Suprapubic skin (tissue), 4 donors: ENCODE results near the gene PHKG2. TPM values are rescaled to one million over a fixed set of nuclear protein-coding genes. Genes with fewer than 3 reads are reported as not detected.

Experiments
- DNase-seq, 2 donors: peaks; one replicate each; pipeline ENCODE4 v3.0.0-alpha.2; 2019; ENCODE audit warnings: low spot score in 2 of 2
- H3K27ac ChIP-seq: fragments of 200-600 bp; sonication (generic); one replicate; pipeline ENCODE4 v1.5.1; 2019
- H3K27me3 ChIP-seq: fragments of 200-600 bp; sonication (generic); one replicate; pipeline ENCODE4 v1.5.1; 2019
- H3K36me3 ChIP-seq: fragments of 200-600 bp; sonication (generic); one replicate; pipeline ENCODE4 v1.5.1; 2019
- H3K4me1 ChIP-seq: fragments of 200-600 bp; sonication (generic); one replicate; pipeline ENCODE4 v1.5.1; 2019
- H3K4me3 ChIP-seq: fragments of 200-600 bp; sonication (generic); one replicate; pipeline ENCODE4 v1.5.1; 2019; ENCODE audit warnings: mild to moderate bottlenecking
- H3K9me3 ChIP-seq: fragments of 200-600 bp; sonication (generic); one replicate; pipeline ENCODE4 v1.5.1; 2019
- CTCF ChIP-seq, 2 donors: fragments of 200-600 bp in 1 of 2; fragments of 450-650 bp in 1 of 2; sonication (generic) in 1 of 2; IDR thresholded peaks; one replicate each; pipeline ENCODE4 v1.5.1; 2016 to 2019; ENCODE audit warnings: antibody characterized with exemption in 2 of 2, mild to moderate bottlenecking in 1 of 2, moderate library complexity in 1 of 2
- EP300 ChIP-seq: sonication (generic); formaldehyde crosslinking; IDR thresholded peaks from one replicate; pipeline ENCODE4 v1.6.1; 2017; ENCODE audit warnings: antibody characterized with exemption
- POLR2A ChIP-seq, 2 donors: fragments of 450-650 bp; IDR thresholded peaks; one replicate each; pipeline ENCODE4 v1.6.1; 2017; ENCODE audit warnings: antibody characterized with exemption in 2 of 2, mild to moderate bottlenecking in 2 of 2, moderate library complexity in 2 of 2
- POLR2AphosphoS5 ChIP-seq, 3 donors: sonication (generic); formaldehyde crosslinking; IDR thresholded peaks; one replicate each; pipeline ENCODE4 v1.6.1; 2017; ENCODE audit warnings: antibody characterized with exemption in 3 of 3
- WGBS: methylation state at CpG from one replicate; pipeline ENCODE4 v1.1.5; 2018; 5-methylcytosine and 5-hydroxymethylcytosine counted together
- total RNA-seq, 4 donors: library from RNA; depleted of rRNA; stranded (reverse); fragments of >200 nt; gene quantifications; one replicate each; pipeline ENCODE4 v1.1.0, GENCODE V29; 2016

The PHKG2 gene
- total RNA-seq, 4 donors from 2014 or later: 24.8 to 54.9 (median 36.1) TPM

GRCh38 chr16:30723725-30724355 is 24.4 kb upstream of the PHKG2 start:
- H3K36me3 ChIP-seq: peaks cover 89% of the 10 kb centered on the region
- TF ChIP-seq EP300 (no peak), CTCF (IDR thresholded peaks at IDR 0.05) (no peak), POLR2AphosphoS5 (IDR thresholded peaks at IDR 0.05) (no peak), POLR2A (IDR thresholded peaks at IDR 0.05) (no peak)
- no peaks in the 10 kb centered on the region for H3K27me3 ChIP-seq
- no peaks in the 10 kb centered on the region for H3K9me3 ChIP-seq
- DNase-seq: no peak
- no peaks in the 10 kb centered on the region for H3K4me1 ChIP-seq
- WGBS: 91% methylated on average over 12 of the region's 12 CpGs
- H3K4me3 ChIP-seq: no peak overlapping the region
- no peak overlapping the region for H3K27ac ChIP-seq

GRCh38 chr16:30724641-30725417 is 23.4 kb upstream of the PHKG2 start:
- Histone ChIP-seq H3K4me3 (no peak overlapping the region), H3K9me3 (no peaks in the 10 kb centered on the region), H3K27ac (no peak overlapping the region), H3K36me3 (peaks cover 90% of the 10 kb centered on the region), H3K27me3 (no peaks in the 10 kb centered on the region), H3K4me1 (peaks cover 5% of the 10 kb centered on the region)
- TF ChIP-seq POLR2A (IDR thresholded peaks at IDR 0.05) (no peak), EP300 (no peak), POLR2AphosphoS5 (IDR thresholded peaks at IDR 0.05) (no peak), CTCF (IDR thresholded peaks at IDR 0.05) (no peak)
- no peak for DNase-seq
- WGBS: 84% methylated on average over 23 of the region's 23 CpGs

GRCh38 chr16:30725418-30725792 is 22.8 kb upstream of the PHKG2 start:
- H3K27ac ChIP-seq: no peak overlapping the region
- H3K4me3 ChIP-seq: no peak overlapping the region
- H3K27me3 ChIP-seq: no peaks in the 10 kb centered on the region
- 90% methylated on average over 3 of the region's 3 CpGs for WGBS
- TF ChIP-seq POLR2A (IDR thresholded peaks at IDR 0.05) (no peak), CTCF (IDR thresholded peaks at IDR 0.05) (no peak), POLR2AphosphoS5 (IDR thresholded peaks at IDR 0.05) (no peak), EP300 (no peak)
- peaks cover 5% of the 10 kb centered on the region for H3K4me1 ChIP-seq
- H3K9me3 ChIP-seq: no peaks in the 10 kb centered on the region
- DNase-seq: no peak
- H3K36me3 ChIP-seq: peaks cover 90% of the 10 kb centered on the region

GRCh38 chr16:30728321-30728720 is 19.9 kb upstream of the PHKG2 start:
- Histone ChIP-seq H3K36me3 (peaks cover 88% of the 10 kb centered on the region), H3K9me3 (no peaks in the 10 kb centered on the region), H3K4me1 (peaks cover 5% of the 10 kb centered on the region), H3K4me3 (no peak overlapping the region), H3K27me3 (no peaks in the 10 kb centered on the region), H3K27ac (no peak overlapping the region)
- WGBS: 93% methylated on average over 6 of the region's 6 CpGs
- TF ChIP-seq CTCF (IDR thresholded peaks at IDR 0.05): no peak
- no peak for TF ChIP-seq POLR2AphosphoS5 (IDR thresholded peaks at IDR 0.05)
- TF ChIP-seq POLR2A (IDR thresholded peaks at IDR 0.05): no peak
- TF ChIP-seq EP300: no peak
- no peak for DNase-seq

- Histone ChIP-seq H3K27ac (no peak overlapping the region), H3K27me3 (no peaks in the 10 kb centered on the region), H3K4me3 (no peak overlapping the region), H3K36me3 (peaks cover 88% of the 10 kb centered on the region), H3K9me3 (no peaks in the 10 kb centered on the region), H3K4me1 (peaks cover 5% of the 10 kb centered on the region)
- WGBS: 74% methylated on average over 17 of the region's 17 CpGs
- DNase-seq: no peak
- no peak for TF ChIP-seq CTCF (IDR thresholded peaks at IDR 0.05)
- TF ChIP-seq POLR2A (IDR thresholded peaks at IDR 0.05): no peak
- TF ChIP-seq POLR2AphosphoS5 (IDR thresholded peaks at IDR 0.05): no peak
- TF ChIP-seq EP300: no peak
These were observed 19.1 kb upstream of the PHKG2 start for GRCh38 chr16:30728899-30729672.
